HCT116 (cell line): ENCODE data around the gene ODF4. TPM values are rescaled to one million over a fixed set of nuclear protein-coding genes. Genes with fewer than 3 reads are reported as not detected.

Experiments
- ATAC-seq: fragments of 200-7000 bp; cut with Tn5 transposase; 2 replicates; pipeline ENCODE4 v1.9.1; 2020; ENCODE audit warnings: mild to moderate bottlenecking, moderate library complexity
- BruUV-seq: library from RNA; stranded (reverse); fragments of 400-500 nt; replicated peaks from 2 replicates; lab custom pipeline; 2021; lab: Mats Ljungman, UMichigan
- CTCF ChIA-PET: fragments of 300-600 bp; sonication (Branson Sonifier 250); formaldehyde crosslinking; loops from one replicate; lab custom pipeline; 2021; ENCODE audit warnings: antibody characterized with exemption; lab: Charles Lee
- POLR2A ChIA-PET: fragments of 300-600, 350-600 bp; sonication (Branson Sonifier 250); formaldehyde crosslinking; loops from one replicate; lab custom pipeline; 2021; ENCODE audit warnings: antibody characterized with exemption; lab: Charles Lee
- RAD21 ChIA-PET, 2 experiments: fragments of 300-600 bp; sonication (Branson Sonifier 250); formaldehyde crosslinking; loops; one replicate each; lab custom pipeline; 2023; ENCODE audit warnings: low total read pairs in 2 of 2; ENCODE audit not compliant: uncharacterized antibody in 2 of 2, unreplicated experiment in 2 of 2, low non-redundant PET in 1 of 2; lab: Charles Lee
- DNase-seq: peaks from one replicate; pipeline ENCODE4 v3.0.0-alpha.2; 2010; ENCODE audit warnings: low read depth, low spot score
- H2AFZ ChIP-seq: fragments of 200-600 bp; shearing (Covaris generic), sonication (generic); 2 replicates; pipeline ENCODE4 v1.6.1; 2017; ENCODE audit warnings: low read depth, mixed run types, mixed read lengths, antibody characterized with exemption, low read length; ENCODE audit not compliant: poor library complexity, severe bottlenecking
- H3K27ac ChIP-seq: 2 replicates; pipeline ENCODE4 v1.5.1; 2012; ENCODE audit warnings: low read depth, low read length
- H3K27me3 ChIP-seq: fragments of 200-600 bp; sonication (generic); 2 replicates; pipeline ENCODE4 v1.6.1; 2016; ENCODE audit warnings: mixed run types, low read length, mixed read lengths; ENCODE audit not compliant: insufficient read depth
- H3K36me3 ChIP-seq, 2 experiments: fragments of 200-500 bp in 1 of 2; fragments of 200-600 bp in 1 of 2; sonication (Bioruptor generic) in 1 of 2; sonication (generic) in 1 of 2; 2 replicates each; pipeline versions ENCODE4 v1.5.1 to v1.6.1; 2014 to 2016; ENCODE audit warnings: low read length in 2 of 2, inconsistent platforms in 1 of 2, mixed read lengths in 1 of 2, mixed run types in 1 of 2; ENCODE audit not compliant: insufficient read depth in 2 of 2, control insufficient read depth in 1 of 2
- H3K4me1 ChIP-seq, 2 experiments: fragments of 200-600 bp in 1 of 2; sonication (generic) in 1 of 2; 2 replicates each; pipeline versions ENCODE4 v1.5.1 to v1.6.1; 2012 to 2017; ENCODE audit warnings: low read length in 2 of 2, inconsistent platforms in 1 of 2, mild to moderate bottlenecking in 1 of 2, mixed read lengths in 1 of 2, mixed run types in 1 of 2, moderate library complexity in 1 of 2; ENCODE audit not compliant: insufficient read depth in 2 of 2, control insufficient read depth in 1 of 2
- H3K4me2 ChIP-seq: fragments of 200-600 bp; sonication (generic); 2 replicates; pipeline ENCODE4 v1.6.1; 2017; ENCODE audit warnings: mixed run types, low read length, mixed read lengths
- H3K4me3 ChIP-seq, 2 experiments: fragments of 200-600 bp in 1 of 2; sonication (generic) in 1 of 2; replicated peaks in 1 of 2; 2 replicates each; pipeline ENCODE4 v1.5.1; 2011 to 2016; ENCODE audit warnings: low read length in 2 of 2, control low read depth in 1 of 2, low read depth in 1 of 2, mild to moderate bottlenecking in 1 of 2, mixed read lengths in 1 of 2, mixed run types in 1 of 2
- H3K79me2 ChIP-seq: fragments of 200-600 bp; sonication (generic); 2 replicates; pipeline ENCODE4 v1.6.1; 2017; ENCODE audit warnings: mild to moderate bottlenecking, mixed run types, low read length, moderate library complexity, mixed read lengths; ENCODE audit not compliant: insufficient read depth
- H3K9ac ChIP-seq: fragments of 200-600 bp; sonication (generic); 2 replicates; pipeline ENCODE4 v1.6.1; 2016; ENCODE audit warnings: low read length, mixed read lengths
- H3K9me2 ChIP-seq: fragments of 200-600 bp; sonication (generic), shearing (Covaris generic); 2 replicates; pipeline ENCODE4 v1.6.1; 2017; ENCODE audit warnings: mixed run types, mild to moderate bottlenecking, moderate library complexity; ENCODE audit not compliant: insufficient read depth
- H3K9me3 ChIP-seq, 2 experiments: fragments of 200-500 bp in 1 of 2; fragments of 200-600 bp in 1 of 2; sonication (Bioruptor generic) in 1 of 2; sonication (generic) in 1 of 2; 2 replicates each; pipeline ENCODE4 v1.6.1; 2014 to 2017; ENCODE audit warnings: low read length in 2 of 2, mixed read lengths in 2 of 2, inconsistent platforms in 1 of 2, low read depth in 1 of 2, mild to moderate bottlenecking in 1 of 2, mixed run types in 1 of 2, moderate library complexity in 1 of 2; ENCODE audit not compliant: control insufficient read depth in 1 of 2, insufficient read depth in 1 of 2
- H4K20me1 ChIP-seq: fragments of 200-600 bp; sonication (generic), shearing (Covaris generic); 2 replicates; pipeline ENCODE4 v1.6.1; 2017; ENCODE audit warnings: mixed run types, mild to moderate bottlenecking, moderate library complexity; ENCODE audit not compliant: insufficient read depth
- ATF3 ChIP-seq: IDR thresholded peaks from 2 replicates; pipeline ENCODE4 v1.6.1; 2012
- CBX3 ChIP-seq: IDR thresholded peaks from 2 replicates; pipeline ENCODE4 v1.6.1; 2012; ENCODE audit warnings: low read depth
- CEBPB ChIP-seq: IDR thresholded peaks from 2 replicates; pipeline ENCODE4 v1.6.1; 2012; ENCODE audit warnings: low read depth
- EZH2phosphoT487 ChIP-seq: fragments of 200-600 bp; IDR thresholded peaks from 2 replicates; pipeline ENCODE4 v1.6.1; 2018; ENCODE audit warnings: antibody characterized with exemption, borderline replicate concordance
- FOSL1 ChIP-seq: IDR thresholded peaks from 2 replicates; pipeline ENCODE4 v1.6.1; 2012; ENCODE audit warnings: low read depth
- SRF ChIP-seq: IDR thresholded peaks from 2 replicates; pipeline ENCODE4 v1.6.1; 2012; ENCODE audit warnings: low read depth
- intact Hi-C: fragments of 100-400 bp; cut with micrococcal nuclease; formaldehyde crosslinking; loops from 2 replicates; pipeline ENCODE4 v1.10.0; 2022
- total RNA-seq: library from RNA; stranded (reverse); gene quantifications from one replicate; pipeline ENCODE4 v1.2.1, GENCODE V29; 2021; ENCODE audit not compliant: unreplicated experiment
- TF ChIP-seq, protein P1 (sequence below), 3 experiments: fragments of 200-600 bp in 1 of 3; sonication (generic) in 1 of 3; IDR thresholded peaks in 2 of 3; conservative IDR thresholded peaks in 1 of 3; 2 replicates each; pipeline ENCODE4 v1.5.1; 2012 to 2017; ENCODE audit warnings: low read depth in 2 of 3, low read length in 2 of 3, antibody characterized with exemption in 1 of 3, borderline replicate concordance in 1 of 3, control low read depth in 1 of 3, mild to moderate bottlenecking in 1 of 3, mixed read lengths in 1 of 3, mixed run types in 1 of 3, moderate library complexity in 1 of 3; ENCODE audit not compliant: insufficient read depth in 1 of 3
- TF ChIP-seq, protein P2 (sequence below): IDR thresholded peaks from 2 replicates; pipeline ENCODE4 v1.6.1; 2012

ODF4 gene
- total RNA-seq, 1 experiment from 2014 or later, result not detected

DNA sequence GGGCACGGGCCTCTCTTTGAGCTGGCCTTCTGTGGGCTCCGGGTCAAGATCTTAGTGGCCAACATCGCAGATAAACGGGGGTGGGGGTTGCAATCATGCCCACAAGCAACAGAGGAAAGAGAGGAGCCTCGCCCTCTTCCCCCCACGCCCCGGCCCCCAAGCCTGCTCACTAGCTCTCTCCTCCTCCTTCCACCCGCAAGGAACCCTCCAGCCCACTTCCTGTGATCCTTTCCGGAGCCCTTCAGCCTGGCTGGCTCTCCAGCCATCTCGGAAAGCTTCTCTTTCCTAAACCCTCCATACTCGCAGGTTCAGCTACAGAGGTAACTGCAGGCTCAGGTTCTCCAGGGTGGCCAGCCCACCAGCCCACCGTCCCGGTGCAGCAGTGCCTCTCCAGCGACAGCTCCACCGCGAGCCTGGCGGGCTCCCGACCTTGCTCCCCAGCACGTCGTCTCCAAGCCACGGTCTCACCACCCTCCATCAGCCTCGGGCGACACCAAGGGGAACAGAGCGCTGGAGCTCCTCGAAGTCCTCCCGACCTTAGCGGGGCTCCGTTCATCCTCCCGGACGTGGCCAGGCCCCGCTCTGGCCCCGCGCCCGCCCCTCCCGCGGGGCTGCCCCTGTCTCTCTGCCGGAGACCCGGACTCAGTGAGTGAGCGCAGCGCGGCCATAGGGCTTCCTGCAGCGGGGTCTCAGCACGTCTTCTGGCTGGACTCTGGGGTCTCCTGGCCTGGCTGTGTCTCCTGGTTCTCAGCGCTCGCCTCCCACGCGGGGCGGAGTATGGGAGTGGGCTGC, 12.9 kb upstream of the ODF4 start:
- Histone ChIP-seq H3K79me2 (no peaks in the 10 kb centered on the region), H3K36me3 (no peaks in the 10 kb centered on the region), H3K4me1 (no peaks in the 10 kb centered on the region), H2AFZ (no peak overlapping the region), H3K4me2 (no peak overlapping the region), H4K20me1 (no peaks in the 10 kb centered on the region), H3K9me2 (no peaks in the 10 kb centered on the region), H3K9ac (no peak overlapping the region), H3K27ac (no peak overlapping the region), H3K27me3 (no peaks in the 10 kb centered on the region), H3K4me3 (no peak overlapping the region), H3K9me3 (no peaks in the 10 kb centered on the region)
- DNase-seq (no peak), ATAC-seq (no peak)
- intact Hi-C loops, result no loop called here
- BruUV-seq, result no TSS peak
- CTCF ChIA-PET, result no interaction called here
- RAD21 ChIA-PET, result no interaction called here
- POLR2A ChIA-PET, result interaction anchor here (1.5 kb wide), 1 partner anchor 8 kb away, joined by 4 read pairs; no protein-coding TSS in a partner anchor
- TF ChIP-seq SRF (no peak), FOSL1 (no peak), ATF3 (no peak), CBX3 (no peak)
- TF ChIP-seq, protein P1, sequence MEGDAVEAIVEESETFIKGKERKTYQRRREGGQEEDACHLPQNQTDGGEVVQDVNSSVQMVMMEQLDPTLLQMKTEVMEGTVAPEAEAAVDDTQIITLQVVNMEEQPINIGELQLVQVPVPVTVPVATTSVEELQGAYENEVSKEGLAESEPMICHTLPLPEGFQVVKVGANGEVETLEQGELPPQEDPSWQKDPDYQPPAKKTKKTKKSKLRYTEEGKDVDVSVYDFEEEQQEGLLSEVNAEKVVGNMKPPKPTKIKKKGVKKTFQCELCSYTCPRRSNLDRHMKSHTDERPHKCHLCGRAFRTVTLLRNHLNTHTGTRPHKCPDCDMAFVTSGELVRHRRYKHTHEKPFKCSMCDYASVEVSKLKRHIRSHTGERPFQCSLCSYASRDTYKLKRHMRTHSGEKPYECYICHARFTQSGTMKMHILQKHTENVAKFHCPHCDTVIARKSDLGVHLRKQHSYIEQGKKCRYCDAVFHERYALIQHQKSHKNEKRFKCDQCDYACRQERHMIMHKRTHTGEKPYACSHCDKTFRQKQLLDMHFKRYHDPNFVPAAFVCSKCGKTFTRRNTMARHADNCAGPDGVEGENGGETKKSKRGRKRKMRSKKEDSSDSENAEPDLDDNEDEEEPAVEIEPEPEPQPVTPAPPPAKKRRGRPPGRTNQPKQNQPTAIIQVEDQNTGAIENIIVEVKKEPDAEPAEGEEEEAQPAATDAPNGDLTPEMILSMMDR (IDR thresholded peaks at IDR 0.05 in 2 of 3, conservative IDR thresholded peaks at IDR 0.05 in 1 of 3; ENCODE audit: borderline replicate concordance in 1 of 3, insufficient read depth in 1 of 3, low read depth in 2 of 3, low read length in 2 of 3), result no peak

DNA sequence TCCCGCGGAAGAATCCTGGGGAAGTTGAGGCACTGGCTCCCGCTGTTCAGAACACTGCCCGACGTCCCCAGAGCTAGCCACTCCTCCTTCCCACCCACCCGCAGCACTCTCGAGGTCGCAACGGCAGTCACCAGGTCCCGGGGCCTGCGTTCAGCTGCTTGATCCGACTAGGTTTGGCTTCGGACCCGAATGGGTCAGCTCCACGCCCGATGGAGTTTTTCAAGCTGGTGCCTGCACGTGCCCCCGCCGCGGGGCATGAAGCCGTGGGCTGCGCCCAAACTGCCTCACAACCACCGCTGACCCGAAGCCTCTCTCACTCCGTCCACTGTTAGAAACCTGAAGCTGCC, 12.4 kb upstream of the ODF4 start:
- no peaks in the 10 kb centered on the region for H4K20me1 ChIP-seq
- ATAC-seq, result no peak
- no peaks in the 10 kb centered on the region for H3K36me3 ChIP-seq
- H3K4me3 ChIP-seq, result no peak overlapping the region
- no TSS peak for BruUV-seq
- no peak overlapping the region for H3K27ac ChIP-seq
- TF ChIP-seq ATF3 (no peak), CEBPB (no peak), EZH2phosphoT487 (no peak)
- TF ChIP-seq, protein P2, sequence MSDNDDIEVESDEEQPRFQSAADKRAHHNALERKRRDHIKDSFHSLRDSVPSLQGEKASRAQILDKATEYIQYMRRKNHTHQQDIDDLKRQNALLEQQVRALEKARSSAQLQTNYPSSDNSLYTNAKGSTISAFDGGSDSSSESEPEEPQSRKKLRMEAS, result no peak
- H3K27me3 ChIP-seq, result no peaks in the 10 kb centered on the region
- DNase-seq, result no peak
- ChIA-PET POLR2A (no interaction called here), CTCF (no interaction called here), RAD21 (no interaction called here)
- H3K9ac ChIP-seq, result no peak overlapping the region
- H3K4me2 ChIP-seq, result no peak overlapping the region
- no peaks in the 10 kb centered on the region for H3K79me2 ChIP-seq
- H3K9me2 ChIP-seq, result no peaks in the 10 kb centered on the region
- intact Hi-C loops, result no loop called here
- no peak overlapping the region for H2AFZ ChIP-seq
- no peaks in the 10 kb centered on the region for H3K9me3 ChIP-seq
- no peaks in the 10 kb centered on the region for H3K4me1 ChIP-seq
